A673 (cell line): ENCODE data around the gene GPAT3. TPM values are rescaled to one million over a fixed set of nuclear protein-coding genes. Genes with fewer than 3 reads are reported as not detected.

Experiments
- Bru-seq: library from RNA; stranded (reverse); fragments of 400-500 nt; gene quantifications from one replicate; lab custom pipeline; 2021; lab: Mats Ljungman, UMichigan
- BruChase-seq, 2 experiments: library from RNA; stranded (reverse); fragments of 400-500 nt; gene quantifications; one replicate each; lab custom pipeline; 2021; lab: Mats Ljungman, UMichigan
- BruUV-seq: library from RNA; stranded (reverse); fragments of 400-500 nt; replicated peaks from 2 replicates; lab custom pipeline; 2021; lab: Mats Ljungman, UMichigan
- CTCF ChIA-PET: fragments of 300-600 bp; sonication (Branson Sonifier 250); formaldehyde crosslinking; loops from one replicate; lab custom pipeline; 2022; ENCODE audit warnings: antibody characterized with exemption; lab: Charles Lee
- POLR2A ChIA-PET: fragments of 300-600 bp; sonication (Branson Sonifier 250); formaldehyde crosslinking; loops from one replicate; lab custom pipeline; 2022; ENCODE audit warnings: antibody characterized with exemption; ENCODE audit not compliant: low non-redundant PET; lab: Charles Lee
- DNase-seq: peaks from one replicate; pipeline ENCODE4 v3.0.0-alpha.2; 2015; ENCODE audit warnings: low spot score
- H3K27ac ChIP-seq: fragments of 200-600 bp; sonication (generic); 2 replicates; pipeline ENCODE4 v1.5.1; 2016; ENCODE audit warnings: mixed run types, low read depth, mild to moderate bottlenecking, mixed read lengths, antibody characterized with exemption, low read length; ENCODE audit not compliant: poor library complexity, severe bottlenecking
- H3K27me3 ChIP-seq: fragments of 200-600 bp; sonication (generic); replicated peaks from 2 replicates; pipeline ENCODE4 v1.6.1; 2017; ENCODE audit warnings: mixed run types, low read depth, mild to moderate bottlenecking, mixed read lengths, antibody characterized with exemption, low read length; ENCODE audit not compliant: insufficient read depth, poor library complexity
- H3K36me3 ChIP-seq: fragments of 200-600 bp; sonication (generic); 2 replicates; pipeline ENCODE4 v1.6.1; 2016; ENCODE audit warnings: mixed run types, mild to moderate bottlenecking, mixed read lengths, antibody characterized with exemption, low read length; ENCODE audit not compliant: insufficient read depth, poor library complexity, severe bottlenecking
- H3K4me1 ChIP-seq: fragments of 200-600 bp; sonication (generic); 2 replicates; pipeline ENCODE4 v1.6.1; 2017; ENCODE audit warnings: mixed run types, mild to moderate bottlenecking, mixed read lengths, antibody characterized with exemption, low read length; ENCODE audit not compliant: insufficient read depth, poor library complexity, severe bottlenecking
- H3K4me3 ChIP-seq: fragments of 200-600 bp; sonication (generic); 2 replicates; pipeline ENCODE4 v1.5.1; 2016; ENCODE audit warnings: low read depth, mixed run types, mild to moderate bottlenecking, mixed read lengths, low read length; ENCODE audit not compliant: poor library complexity, severe bottlenecking
- H3K9me3 ChIP-seq: fragments of 200-600 bp; sonication (generic); 2 replicates; pipeline ENCODE4 v1.6.1; 2016; ENCODE audit warnings: mixed run types, low read depth, mild to moderate bottlenecking, mixed read lengths, antibody characterized with exemption, low read length; ENCODE audit not compliant: poor library complexity, severe bottlenecking
- EZH2 ChIP-seq: fragments of 200-600 bp; sonication (generic); IDR thresholded peaks from 2 replicates; pipeline ENCODE4 v1.6.1; 2017; ENCODE audit warnings: borderline replicate concordance, low read depth, mild to moderate bottlenecking, mixed read lengths, antibody characterized with exemption, low read length; ENCODE audit not compliant: poor library complexity, severe bottlenecking
- intact Hi-C: fragments of 100-400 bp; cut with micrococcal nuclease; formaldehyde crosslinking; loops from one replicate; pipeline ENCODE4 v1.10.0; 2022; ENCODE audit not compliant: unreplicated experiment
- long read RNA-seq: library from polyadenylated mRNA; stranded (forward); transcript quantifications from one replicate; pipeline ENCODE4 v2.0.0, GENCODE V29; 2022
- total RNA-seq: library from RNA; stranded (reverse); gene quantifications from 2 replicates; pipeline ENCODE4 v1.2.3, GENCODE V29; 2021
- TF ChIP-seq, protein P1 (sequence below): fragments of 300-800, 200-600 bp; sonication (generic); conservative IDR thresholded peaks from 2 replicates; pipeline ENCODE4 v1.5.1; 2017; ENCODE audit warnings: low read depth, mild to moderate bottlenecking, antibody characterized with exemption, low read length, moderate library complexity, mixed read lengths

Gene GPAT3
- total RNA-seq (0.74 and 1.2 TPM in 2 replicates), Bru-seq, nascent RNA (percentile 37 among the genes with signal in this experiment), BruChase-seq, experiment 1, labeled RNA remaining after a 2-hour chase (percentile 27 among the genes with signal in this experiment), BruChase-seq, experiment 2, labeled RNA remaining after a 6-hour chase (percentile 37 among the genes with signal in this experiment)
- long read RNA-seq, transcript GPAT3-201 (12 exons, 2,625 nt) = major isoform, 5 of 5 reads
- long read RNA-seq, partial matches to known transcripts = 0 of 5 reads
- long read RNA-seq, other reads (novel, unspliced or antisense) = 0 of 5 reads

DNA sequence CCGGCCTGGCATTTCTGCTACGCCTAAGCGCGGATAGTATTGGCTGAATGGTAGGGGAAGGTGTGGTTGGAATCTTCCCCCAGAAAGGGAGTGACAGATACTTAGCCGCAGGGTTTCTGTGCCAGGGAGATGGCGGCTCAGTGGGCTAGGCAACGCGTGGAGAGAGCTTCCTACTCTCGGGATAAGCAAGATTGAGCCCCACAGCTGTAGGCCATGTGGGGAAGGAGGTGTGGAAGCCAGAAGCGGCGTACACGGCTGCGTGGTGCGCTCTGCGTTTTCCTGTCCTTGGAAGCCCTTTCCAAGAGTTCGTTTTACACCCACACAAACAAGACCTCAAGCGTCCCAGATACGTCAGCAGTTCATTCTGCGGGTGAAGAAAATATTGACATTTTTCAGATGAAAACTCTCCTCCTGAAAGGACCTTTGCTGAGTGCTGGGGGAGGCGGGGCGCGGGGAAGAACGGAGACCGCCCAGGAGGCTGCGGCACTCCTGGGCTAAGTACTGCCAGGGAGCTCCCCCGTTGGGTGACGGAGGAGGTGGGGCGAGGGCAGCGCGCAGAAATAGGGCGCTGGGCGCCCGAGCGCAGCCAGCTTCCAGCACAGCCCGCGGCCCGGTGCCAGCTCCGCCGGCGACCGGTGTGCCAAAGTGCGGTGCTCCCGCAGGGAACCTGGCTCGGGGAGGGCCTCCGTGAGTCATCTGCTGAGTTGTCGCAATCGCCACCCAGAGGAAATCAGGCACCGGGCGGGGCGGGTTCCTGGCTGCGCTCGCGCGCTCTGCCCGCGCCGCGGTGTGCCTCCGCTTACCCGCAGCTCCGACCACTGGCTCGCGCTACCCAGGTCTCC, at the start of gene GPAT3:
Gene GPAT3 (plus strand): TSS at position 589 of the 842 bp plus-strand sequence. CDS start 515 bp downstream, outside the sequence.
- intact Hi-C loops = no loop called here
- Histone ChIP-seq H3K4me3 (peak within 1 kb of the TSS; percentile 58), H3K4me1 (no peaks in the 10 kb centered on the region), H3K36me3 (no peaks in the 10 kb centered on the region), H3K27ac (no peak within 1 kb of the TSS), H3K27me3 (no peaks in the 10 kb centered on the region), H3K9me3 (no peaks in the 10 kb centered on the region)
- TF ChIP-seq, protein P1, sequence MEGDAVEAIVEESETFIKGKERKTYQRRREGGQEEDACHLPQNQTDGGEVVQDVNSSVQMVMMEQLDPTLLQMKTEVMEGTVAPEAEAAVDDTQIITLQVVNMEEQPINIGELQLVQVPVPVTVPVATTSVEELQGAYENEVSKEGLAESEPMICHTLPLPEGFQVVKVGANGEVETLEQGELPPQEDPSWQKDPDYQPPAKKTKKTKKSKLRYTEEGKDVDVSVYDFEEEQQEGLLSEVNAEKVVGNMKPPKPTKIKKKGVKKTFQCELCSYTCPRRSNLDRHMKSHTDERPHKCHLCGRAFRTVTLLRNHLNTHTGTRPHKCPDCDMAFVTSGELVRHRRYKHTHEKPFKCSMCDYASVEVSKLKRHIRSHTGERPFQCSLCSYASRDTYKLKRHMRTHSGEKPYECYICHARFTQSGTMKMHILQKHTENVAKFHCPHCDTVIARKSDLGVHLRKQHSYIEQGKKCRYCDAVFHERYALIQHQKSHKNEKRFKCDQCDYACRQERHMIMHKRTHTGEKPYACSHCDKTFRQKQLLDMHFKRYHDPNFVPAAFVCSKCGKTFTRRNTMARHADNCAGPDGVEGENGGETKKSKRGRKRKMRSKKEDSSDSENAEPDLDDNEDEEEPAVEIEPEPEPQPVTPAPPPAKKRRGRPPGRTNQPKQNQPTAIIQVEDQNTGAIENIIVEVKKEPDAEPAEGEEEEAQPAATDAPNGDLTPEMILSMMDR = no peak
- no peak for TF ChIP-seq EZH2
- BruUV-seq = no TSS peak
- ChIA-PET POLR2A (no interaction called here), CTCF (no interaction called here)
- peak; percentile 36 for DNase-seq

GRCh38 chr4:83486457-83487129, 49.3 kb upstream of the GPAT3 start:
- BruUV-seq = no TSS peak
- Histone ChIP-seq H3K4me1 (no peaks in the 10 kb centered on the region), H3K27ac (no peak overlapping the region), H3K4me3 (no peak overlapping the region), H3K36me3 (no peaks in the 10 kb centered on the region), H3K9me3 (no peaks in the 10 kb centered on the region), H3K27me3 (no peaks in the 10 kb centered on the region)
- TF ChIP-seq, protein P1 = no peak
- no peak for TF ChIP-seq EZH2
- DNase-seq = no peak
- ChIA-PET POLR2A (no interaction called here), CTCF (no interaction called here)
- intact Hi-C loops = no loop called here

GRCh38 chr4:83489711-83490326, 46.1 kb upstream of the GPAT3 start:
- TF ChIP-seq, protein P1 = no peak
- no peak for TF ChIP-seq EZH2
- Histone ChIP-seq H3K27ac (no peak overlapping the region), H3K9me3 (no peaks in the 10 kb centered on the region), H3K4me3 (no peak overlapping the region), H3K36me3 (no peaks in the 10 kb centered on the region), H3K4me1 (no peaks in the 10 kb centered on the region), H3K27me3 (no peaks in the 10 kb centered on the region)
- intact Hi-C loops = no loop called here
- BruUV-seq = no TSS peak
- ChIA-PET CTCF (no interaction called here), POLR2A (no interaction called here)
- DNase-seq = no peak
